Type B pancreatic cell (in vitro differentiated cells): ENCODE measurements around the gene RPS19. TPM values are rescaled to one million over a fixed set of nuclear protein-coding genes. Genes with fewer than 3 reads are reported as not detected.

Experiments
- DNase-seq: peaks from one replicate; pipeline ENCODE4 v3.0.0; 2021; ENCODE audit warnings: mixed read lengths; ENCODE audit not compliant: unreplicated experiment; ENCODE audit errors: extremely low spot score
- H3K27ac Mint-ChIP-seq: 2 replicates; pipeline ENCODE4 v1.8.0; 2021; ENCODE audit warnings: mild to moderate bottlenecking, mixed read lengths
- H3K27me3 Mint-ChIP-seq: 2 replicates; pipeline ENCODE4 v1.8.0; 2021; ENCODE audit warnings: mixed read lengths
- H3K36me3 Mint-ChIP-seq: 2 replicates; pipeline ENCODE4 v1.8.0; 2021; ENCODE audit warnings: mixed read lengths
- H3K4me1 Mint-ChIP-seq: one replicate; pipeline ENCODE4 v1.8.0; 2021; ENCODE audit warnings: mixed read lengths; ENCODE audit not compliant: unreplicated experiment
- H3K4me3 Mint-ChIP-seq: 2 replicates; pipeline ENCODE4 v1.8.0; 2021; ENCODE audit warnings: mild to moderate bottlenecking, mixed read lengths
- H3K9me3 Mint-ChIP-seq: 2 replicates; pipeline ENCODE4 v1.8.0; 2021; ENCODE audit warnings: mixed read lengths
- microRNA-seq: library from miRNA; unstranded; fragments of <30 nt; microRNA quantifications from one replicate; pipeline ENCODE4, GENCODE V29; 2020
- total RNA-seq: library from RNA; stranded (reverse); gene quantifications from 2 replicates; pipeline ENCODE4 v1.2.1, GENCODE V29; 2021; ENCODE audit warnings: low replicate concordance
- TF ChIP-seq, protein P1 (sequence below): fragments of 200-600 bp; sonication (generic); conservative IDR thresholded peaks from 2 replicates; pipeline ENCODE4 v1.5.0; 2021; ENCODE audit warnings: antibody characterized with exemption, mild to moderate bottlenecking

RPS19 gene
- total RNA-seq, 1 donor from 2014 or later, result 3,159 TPM

DNA sequence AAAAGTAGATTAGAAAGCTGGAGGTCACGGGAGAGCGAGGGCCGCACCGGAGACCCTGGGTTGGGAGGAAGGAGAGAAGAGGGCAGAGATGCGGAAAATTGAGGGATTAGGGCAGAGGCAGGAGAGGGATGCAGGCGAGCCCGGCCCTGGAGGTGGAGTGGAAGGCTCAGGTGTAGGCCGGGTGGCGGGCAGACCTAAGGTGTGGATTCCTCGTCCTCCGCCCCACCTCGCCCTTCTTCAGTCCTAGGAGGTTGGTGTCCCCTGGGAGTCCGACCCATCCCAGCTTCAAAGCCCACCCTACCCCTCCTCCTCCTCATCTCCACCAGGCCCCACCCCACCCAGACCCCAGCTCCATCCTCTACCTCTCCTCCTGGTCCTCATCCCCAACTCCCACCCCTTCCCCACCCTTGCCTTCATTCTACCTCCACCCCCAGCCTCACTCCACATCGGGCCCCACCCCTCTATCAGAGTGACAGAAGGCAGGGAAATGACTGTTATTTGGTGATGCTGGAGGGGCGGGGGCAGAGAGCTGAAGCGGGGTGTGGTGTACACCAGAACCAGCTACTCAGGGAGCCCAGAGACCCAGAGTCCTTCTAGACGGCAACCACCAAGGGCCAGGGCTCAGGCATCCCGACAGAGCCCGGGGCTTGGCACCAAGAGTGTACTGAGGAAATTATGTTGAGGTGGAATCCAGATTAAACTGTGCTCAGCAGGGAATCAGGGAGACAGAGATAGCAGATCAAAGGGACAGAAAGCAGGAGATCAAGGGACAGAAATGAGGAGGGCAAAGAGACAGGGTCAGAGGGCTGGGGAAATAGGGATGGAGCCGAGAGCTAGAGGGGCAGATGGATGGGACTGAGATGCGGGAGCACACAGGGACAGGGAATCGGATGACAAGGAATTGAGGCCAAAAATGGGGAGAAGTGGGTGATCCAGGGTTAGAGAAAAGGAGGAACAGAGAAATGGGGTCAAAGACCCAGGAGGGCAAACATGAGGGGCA, 61.8 kb downstream of the RPS19 start:
- TF ChIP-seq, protein P1, sequence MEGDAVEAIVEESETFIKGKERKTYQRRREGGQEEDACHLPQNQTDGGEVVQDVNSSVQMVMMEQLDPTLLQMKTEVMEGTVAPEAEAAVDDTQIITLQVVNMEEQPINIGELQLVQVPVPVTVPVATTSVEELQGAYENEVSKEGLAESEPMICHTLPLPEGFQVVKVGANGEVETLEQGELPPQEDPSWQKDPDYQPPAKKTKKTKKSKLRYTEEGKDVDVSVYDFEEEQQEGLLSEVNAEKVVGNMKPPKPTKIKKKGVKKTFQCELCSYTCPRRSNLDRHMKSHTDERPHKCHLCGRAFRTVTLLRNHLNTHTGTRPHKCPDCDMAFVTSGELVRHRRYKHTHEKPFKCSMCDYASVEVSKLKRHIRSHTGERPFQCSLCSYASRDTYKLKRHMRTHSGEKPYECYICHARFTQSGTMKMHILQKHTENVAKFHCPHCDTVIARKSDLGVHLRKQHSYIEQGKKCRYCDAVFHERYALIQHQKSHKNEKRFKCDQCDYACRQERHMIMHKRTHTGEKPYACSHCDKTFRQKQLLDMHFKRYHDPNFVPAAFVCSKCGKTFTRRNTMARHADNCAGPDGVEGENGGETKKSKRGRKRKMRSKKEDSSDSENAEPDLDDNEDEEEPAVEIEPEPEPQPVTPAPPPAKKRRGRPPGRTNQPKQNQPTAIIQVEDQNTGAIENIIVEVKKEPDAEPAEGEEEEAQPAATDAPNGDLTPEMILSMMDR, result no peak
- Mint-ChIP-seq H3K27me3 (peaks cover 22% of the 10 kb centered on the region), H3K27ac (no peak overlapping the region), H3K36me3 (no peaks in the 10 kb centered on the region), H3K9me3 (no peaks in the 10 kb centered on the region), H3K4me1 (no peaks in the 10 kb centered on the region), H3K4me3 (no peak overlapping the region)
- DNase-seq, result no peak

Small RNA genes within 50 kb of the gene (microRNA-seq; reads per million reads assigned to microRNA genes)
- 1.1 reads per million for gene MIR6797

Other genes starting within 250 kb of the RPS19 start
- gene CEACAM4, start 233.2 kb upstream of the RPS19 start, total RNA-seq, result not detected in 2 replicates
- 4.4 and 8.0 TPM in 2 replicates for gene CEACAM7, start 172.0 kb upstream of the RPS19 start, total RNA-seq
- 13.5 and 13.9 TPM in 2 replicates for gene CEACAM5, start 151.6 kb upstream of the RPS19 start, total RNA-seq
- gene CEACAM6, start 104.7 kb upstream of the RPS19 start, total RNA-seq, result 29.8 and 76.1 TPM in 2 replicates
- gene CEACAM3, start 63.7 kb upstream of the RPS19 start, total RNA-seq, result not detected in 2 replicates
- gene LYPD4, start 15.6 kb upstream of the RPS19 start, total RNA-seq, result not detected in 2 replicates
- not detected in 2 replicates for gene DMRTC2, start 15.2 kb upstream of the RPS19 start, total RNA-seq
- gene CD79A, start 17.0 kb downstream of the RPS19 start, total RNA-seq, result 0.48 and 0.52 TPM in 2 replicates
- 51.7 and 58.9 TPM in 2 replicates for gene ARHGEF1, start 22.9 kb downstream of the RPS19 start, total RNA-seq
- gene ERFL, start 68.2 kb downstream of the RPS19 start, total RNA-seq, result 0.17 and 0.24 TPM in 2 replicates
- gene RABAC1, start 99.1 kb downstream of the RPS19 start, total RNA-seq, result 124 and 140 TPM in 2 replicates
- 5.6 TPM in 1 of 2 replicates, not detected in the other for gene ATP1A3, start 134.0 kb downstream of the RPS19 start, total RNA-seq
- gene GRIK5, start 210.0 kb downstream of the RPS19 start, total RNA-seq, result 1.8 and 5.8 TPM in 2 replicates
- 20.1 and 20.5 TPM in 2 replicates for gene ZNF574, start 215.9 kb downstream of the RPS19 start, total RNA-seq